ENCODE measurements around the gene CCNA2.

Gene CCNA2

DNA sequence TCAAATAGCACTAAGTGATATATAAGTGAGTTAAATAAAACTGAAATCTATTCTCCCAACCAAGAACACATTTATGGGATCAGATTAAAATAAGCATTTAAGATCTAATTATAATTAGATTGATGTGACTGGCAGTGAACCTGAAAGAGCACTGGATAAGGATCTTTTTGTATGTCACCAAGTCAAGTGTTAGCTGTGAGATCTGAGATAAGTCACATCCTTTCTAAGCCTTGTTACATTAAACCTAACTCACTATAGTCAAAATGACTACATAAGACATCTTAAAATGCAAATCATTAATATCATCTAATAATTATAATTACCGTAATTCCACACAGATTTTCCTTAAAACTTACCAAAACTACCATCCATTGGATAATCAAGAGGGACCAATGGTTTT is 1.6 kb downstream of the CCNA2 start:
- Histone ChIP-seq H3K36me3 (ENCODE audit: insufficient read depth, insufficient read length, low read length) (peaks cover 55% of the 10 kb centered on the region), H3K27me3 (ENCODE audit: insufficient read depth, insufficient read length) (no peaks in the 10 kb centered on the region), H3K4me1 (ENCODE audit: insufficient read depth, insufficient read length) (no peaks in the 10 kb centered on the region), H3K4me3 (ENCODE audit: insufficient read length, low read depth) (peak overlapping the region; percentile 93), H3K9ac (ENCODE audit: insufficient read length, low read depth) (peak overlapping the region; percentile 17), H3K9me3 (ENCODE audit: insufficient read depth, low read length) (no peaks in the 10 kb centered on the region)
- no peak for TF ChIP-seq SUZ12 (IDR thresholded peaks at IDR 0.05; ENCODE audit: extremely low read depth, insufficient read depth, insufficient read length)
- TF ChIP-seq YY1 (IDR thresholded peaks at IDR 0.05; ENCODE audit: insufficient read depth, insufficient read length) = no peak
- DNase-seq (ENCODE audit: low read depth, low spot score) = no peak

DNA sequence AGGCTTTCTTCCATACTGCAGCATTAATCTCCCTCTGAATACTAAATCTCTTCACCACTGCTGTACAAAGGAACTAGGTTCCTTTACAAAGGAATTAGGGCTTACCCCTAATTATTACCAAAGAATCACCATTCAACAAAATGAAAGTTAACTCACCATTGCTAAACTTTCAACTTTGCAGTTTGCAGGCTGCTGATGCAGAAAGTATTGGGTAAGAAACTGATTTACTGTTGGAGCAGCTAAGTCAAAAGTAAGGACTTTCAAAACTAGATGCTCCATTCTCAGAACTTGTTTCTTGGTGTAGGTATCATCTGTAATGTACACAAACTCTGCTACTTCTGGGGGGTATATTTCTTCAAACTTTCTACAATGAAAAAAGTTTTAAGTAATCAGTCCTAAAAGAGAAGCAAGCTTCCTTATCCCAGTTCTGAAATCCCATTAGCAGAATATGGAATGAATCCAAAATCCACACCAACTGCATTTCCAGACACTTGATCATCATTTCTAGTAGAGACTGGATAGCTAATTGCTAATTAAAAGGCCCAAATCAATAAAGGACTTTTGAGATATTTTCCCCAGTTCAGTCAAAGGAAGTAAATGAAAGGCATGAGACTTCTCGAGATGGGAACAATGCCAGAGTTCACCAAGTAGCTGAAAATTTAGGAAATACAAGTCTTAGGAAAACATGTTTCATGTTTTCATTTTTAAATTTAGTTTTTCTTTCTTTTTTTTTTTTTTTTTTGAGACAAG is 4.3 kb downstream of the CCNA2 start:
- H3K4me1 ChIP-seq (ENCODE audit: insufficient read depth, insufficient read length) = no peaks in the 10 kb centered on the region
- H3K27me3 ChIP-seq (ENCODE audit: insufficient read depth, insufficient read length) = no peaks in the 10 kb centered on the region
- H3K9me3 ChIP-seq (ENCODE audit: insufficient read depth, low read length) = no peaks in the 10 kb centered on the region
- H3K36me3 ChIP-seq (ENCODE audit: insufficient read depth, insufficient read length, low read length) = peaks cover 79% of the 10 kb centered on the region
- H3K4me3 ChIP-seq (ENCODE audit: insufficient read length, low read depth) = no peak overlapping the region
- TF ChIP-seq ZNF274 (IDR thresholded peaks at IDR 0.05; ENCODE audit: low read depth, low read length) (no peak), SUZ12 (IDR thresholded peaks at IDR 0.05; ENCODE audit: extremely low read depth, insufficient read depth, insufficient read length) (no peak), YY1 (IDR thresholded peaks at IDR 0.05; ENCODE audit: insufficient read depth, insufficient read length) (no peak)
- H3K9ac ChIP-seq (ENCODE audit: insufficient read length, low read depth) = no peak overlapping the region
- DNase-seq (ENCODE audit: low read depth, low spot score) = no peak

DNA sequence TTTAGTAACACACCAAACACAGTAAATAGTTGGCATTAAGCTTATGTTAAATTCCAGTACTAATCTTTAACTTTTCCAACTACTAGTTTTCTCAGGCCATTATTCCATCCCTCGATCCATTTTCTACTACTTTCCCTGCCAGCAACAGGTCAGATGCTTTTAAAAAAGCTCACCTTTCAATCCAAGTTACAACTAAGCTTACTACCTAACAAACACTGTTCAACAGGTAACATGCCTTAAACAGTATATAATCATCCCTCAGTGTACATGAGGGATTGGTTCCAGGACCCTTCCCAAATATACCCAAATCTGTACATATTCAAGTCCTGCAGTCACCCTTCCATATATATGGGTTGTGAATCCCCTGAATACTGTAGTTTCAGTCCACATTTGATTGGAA is 5.5 kb downstream of the CCNA2 start:
- Histone ChIP-seq H3K36me3 (ENCODE audit: insufficient read depth, insufficient read length, low read length) (peaks cover 88% of the 10 kb centered on the region), H3K9ac (ENCODE audit: insufficient read length, low read depth) (no peak overlapping the region), H3K4me1 (ENCODE audit: insufficient read depth, insufficient read length) (no peaks in the 10 kb centered on the region), H3K4me3 (ENCODE audit: insufficient read length, low read depth) (no peak overlapping the region), H3K9me3 (ENCODE audit: insufficient read depth, low read length) (no peaks in the 10 kb centered on the region), H3K27me3 (ENCODE audit: insufficient read depth, insufficient read length) (no peaks in the 10 kb centered on the region)
- TF ChIP-seq SUZ12 (IDR thresholded peaks at IDR 0.05; ENCODE audit: extremely low read depth, insufficient read depth, insufficient read length) (no peak), ZNF274 (IDR thresholded peaks at IDR 0.05; ENCODE audit: low read depth, low read length) (no peak), YY1 (IDR thresholded peaks at IDR 0.05; ENCODE audit: insufficient read depth, insufficient read length) (no peak)
- DNase-seq (ENCODE audit: low read depth, low spot score) = no peak

DNA sequence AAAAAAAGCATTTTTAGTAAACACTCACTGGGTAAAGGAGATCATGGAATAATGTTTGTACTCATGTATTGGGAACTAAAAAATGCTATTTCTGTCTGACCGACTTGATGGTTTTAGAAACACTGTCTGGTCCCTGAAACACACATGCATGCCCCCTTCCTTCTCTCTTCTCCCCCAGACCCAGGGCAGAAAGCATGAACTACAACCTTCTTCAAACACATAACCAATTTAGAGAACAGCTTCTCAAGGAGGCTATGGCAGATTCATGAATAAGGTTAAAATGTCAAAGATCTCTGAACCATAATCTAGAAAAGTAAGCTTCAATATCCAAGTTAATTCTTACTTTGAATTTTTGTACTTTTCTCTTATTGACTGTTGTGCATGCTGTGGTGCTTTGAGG is 6.0 kb downstream of the CCNA2 start:
- Histone ChIP-seq H3K9me3 (ENCODE audit: insufficient read depth, low read length) (no peaks in the 10 kb centered on the region), H3K36me3 (ENCODE audit: insufficient read depth, insufficient read length, low read length) (peaks cover 88% of the 10 kb centered on the region), H3K4me1 (ENCODE audit: insufficient read depth, insufficient read length) (no peaks in the 10 kb centered on the region), H3K4me3 (ENCODE audit: insufficient read length, low read depth) (no peak overlapping the region), H3K9ac (ENCODE audit: insufficient read length, low read depth) (no peak overlapping the region), H3K27me3 (ENCODE audit: insufficient read depth, insufficient read length) (no peaks in the 10 kb centered on the region)
- TF ChIP-seq YY1 (IDR thresholded peaks at IDR 0.05; ENCODE audit: insufficient read depth, insufficient read length) (no peak), SUZ12 (IDR thresholded peaks at IDR 0.05; ENCODE audit: extremely low read depth, insufficient read depth, insufficient read length) (no peak), ZNF274 (IDR thresholded peaks at IDR 0.05; ENCODE audit: low read depth, low read length) (no peak)
- DNase-seq (ENCODE audit: low read depth, low spot score) = no peak

DNA sequence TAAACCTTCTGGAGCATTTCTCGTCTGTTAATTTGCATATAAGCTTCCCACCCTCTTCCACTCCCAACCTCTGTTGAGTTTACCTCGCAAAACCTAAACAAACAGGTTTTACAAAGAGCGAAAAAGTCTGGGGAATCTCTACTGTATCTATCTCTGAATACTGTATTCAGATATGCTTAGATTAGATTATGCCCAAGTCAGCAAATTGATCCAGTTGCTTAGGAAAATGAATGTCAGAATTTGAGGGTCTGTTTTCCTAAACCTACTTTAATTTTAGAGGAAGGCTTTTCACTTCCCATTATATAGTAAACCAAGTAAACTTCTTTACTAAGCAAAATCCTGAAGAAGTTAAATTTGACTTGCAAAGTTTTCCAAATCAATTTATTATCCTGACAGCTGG is 6.7 kb downstream of the CCNA2 start:
- no peak for DNase-seq (ENCODE audit: low read depth, low spot score)
- peaks cover 86% of the 10 kb centered on the region for H3K36me3 ChIP-seq (ENCODE audit: insufficient read depth, insufficient read length, low read length)
- H3K4me1 ChIP-seq (ENCODE audit: insufficient read depth, insufficient read length) = no peaks in the 10 kb centered on the region
- no peak overlapping the region for H3K4me3 ChIP-seq (ENCODE audit: insufficient read length, low read depth)
- TF ChIP-seq SUZ12 (IDR thresholded peaks at IDR 0.05; ENCODE audit: extremely low read depth, insufficient read depth, insufficient read length) (no peak), ZNF274 (IDR thresholded peaks at IDR 0.05; ENCODE audit: low read depth, low read length) (no peak), YY1 (IDR thresholded peaks at IDR 0.05; ENCODE audit: insufficient read depth, insufficient read length) (no peak)
- H3K9ac ChIP-seq (ENCODE audit: insufficient read length, low read depth) = no peak overlapping the region
- H3K27me3 ChIP-seq (ENCODE audit: insufficient read depth, insufficient read length) = no peaks in the 10 kb centered on the region
- H3K9me3 ChIP-seq (ENCODE audit: insufficient read depth, low read length) = no peaks in the 10 kb centered on the region

DNA sequence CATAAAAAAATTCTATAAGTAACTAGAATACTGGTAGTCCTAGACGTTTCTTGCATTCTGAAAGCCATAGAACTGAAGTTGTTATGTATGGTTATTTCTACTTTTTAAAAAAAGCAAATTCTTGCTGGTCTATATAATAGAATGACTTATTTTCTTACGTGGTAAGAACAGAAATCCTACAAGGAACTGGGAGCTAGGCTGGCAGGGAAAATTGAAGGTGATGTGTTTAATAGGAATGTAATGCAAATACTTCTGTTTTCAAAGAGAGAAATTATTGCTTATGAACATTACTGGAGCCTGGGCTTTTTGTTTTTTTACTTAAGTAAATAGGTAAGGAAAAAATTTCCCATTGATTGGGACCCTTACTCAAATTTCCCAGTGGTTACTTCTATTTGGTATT is 8.9 kb downstream of the CCNA2 start:
- H3K4me3 ChIP-seq (ENCODE audit: insufficient read length, low read depth) = no peak overlapping the region
- peaks cover 82% of the 10 kb centered on the region for H3K36me3 ChIP-seq (ENCODE audit: insufficient read depth, insufficient read length, low read length)
- TF ChIP-seq SUZ12 (IDR thresholded peaks at IDR 0.05; ENCODE audit: extremely low read depth, insufficient read depth, insufficient read length) = no peak
- no peak for TF ChIP-seq YY1 (IDR thresholded peaks at IDR 0.05; ENCODE audit: insufficient read depth, insufficient read length)
- no peak for TF ChIP-seq ZNF274 (IDR thresholded peaks at IDR 0.05; ENCODE audit: low read depth, low read length)
- DNase-seq (ENCODE audit: low read depth, low spot score) = no peak
- no peaks in the 10 kb centered on the region for H3K4me1 ChIP-seq (ENCODE audit: insufficient read depth, insufficient read length)
- H3K27me3 ChIP-seq (ENCODE audit: insufficient read depth, insufficient read length) = no peaks in the 10 kb centered on the region
- no peaks in the 10 kb centered on the region for H3K9me3 ChIP-seq (ENCODE audit: insufficient read depth, low read length)
- H3K9ac ChIP-seq (ENCODE audit: insufficient read length, low read depth) = no peak overlapping the region

DNA sequence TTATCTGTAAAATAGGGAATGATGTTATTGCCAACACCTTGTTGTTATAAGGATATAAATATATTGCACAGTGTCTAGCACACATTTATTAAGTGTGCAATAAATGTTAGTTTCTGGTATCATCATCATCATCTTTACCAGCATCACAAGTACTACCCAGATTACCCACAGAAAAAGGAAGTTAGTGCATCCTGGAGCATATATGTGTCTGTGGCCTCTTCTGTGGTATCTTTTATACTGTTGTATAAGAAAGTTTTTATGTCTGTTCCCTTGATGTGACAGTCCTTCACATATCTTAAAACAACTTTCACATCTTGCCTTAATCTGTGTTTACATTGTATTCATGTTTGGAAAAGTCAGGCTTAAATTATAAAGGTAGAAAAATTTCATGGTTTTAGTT is 12.6 kb downstream of the CCNA2 start:
- H3K4me3 ChIP-seq (ENCODE audit: insufficient read length, low read depth) = no peak overlapping the region
- TF ChIP-seq YY1 (IDR thresholded peaks at IDR 0.05; ENCODE audit: insufficient read depth, insufficient read length) (no peak), ZNF274 (IDR thresholded peaks at IDR 0.05; ENCODE audit: low read depth, low read length) (no peak), SUZ12 (IDR thresholded peaks at IDR 0.05; ENCODE audit: extremely low read depth, insufficient read depth, insufficient read length) (no peak)
- DNase-seq (ENCODE audit: low read depth, low spot score) = no peak
- no peak overlapping the region for H3K9ac ChIP-seq (ENCODE audit: insufficient read length, low read depth)
- H3K27me3 ChIP-seq (ENCODE audit: insufficient read depth, insufficient read length) = no peaks in the 10 kb centered on the region
- H3K9me3 ChIP-seq (ENCODE audit: insufficient read depth, low read length) = no peaks in the 10 kb centered on the region
- no peaks in the 10 kb centered on the region for H3K4me1 ChIP-seq (ENCODE audit: insufficient read depth, insufficient read length)
- H3K36me3 ChIP-seq (ENCODE audit: insufficient read depth, insufficient read length, low read length) = peaks cover 81% of the 10 kb centered on the region
